Vagina (tissue), 2 donors: Measurements from ENCODE around the gene DYNC2I2. TPM values are rescaled to one million over a fixed set of nuclear protein-coding genes. Genes with fewer than 3 reads are reported as not detected.

Experiments
- DNase-seq, 2 donors: peaks; one replicate each; pipeline ENCODE4 v3.0.0-alpha.2; 2017; ENCODE audit errors: extremely low spot score in 2 of 2
- H3K27ac ChIP-seq: fragments of 200-600 bp; sonication (generic); one replicate; pipeline ENCODE4 v1.5.1; 2019
- H3K27me3 ChIP-seq: fragments of 200-600 bp; sonication (generic); one replicate; pipeline ENCODE4 v1.5.1; 2019
- H3K36me3 ChIP-seq, 2 donors: fragments of 200-600 bp; sonication (generic); one replicate each; pipeline ENCODE4 v1.5.1; 2017 to 2019
- H3K4me1 ChIP-seq: fragments of 200-600 bp; sonication (generic); one replicate; pipeline ENCODE4 v1.5.1; 2019
- H3K4me3 ChIP-seq, 2 donors: fragments of 200-600 bp; sonication (generic); 1 replicate in 1 of 2; 2 replicates in 1 of 2; pipeline ENCODE4 v1.5.1; 2016 to 2019
- H3K9me3 ChIP-seq: fragments of 200-600 bp; sonication (generic); one replicate; pipeline ENCODE4 v1.5.1; 2019
- CTCF ChIP-seq, 3 experiments: fragments of 450-650 bp in 2 of 3; fragments of 200-600 bp in 1 of 3; sonication (generic) in 1 of 3; IDR thresholded peaks; one replicate each; pipeline ENCODE4 v1.5.1; 2017 to 2019; ENCODE audit warnings: antibody characterized with exemption in 3 of 3, mild to moderate bottlenecking in 2 of 3, moderate library complexity in 2 of 3
- POLR2A ChIP-seq, 2 donors: fragments of 450-650 bp; IDR thresholded peaks; one replicate each; pipeline ENCODE4 v1.6.1; 2017; ENCODE audit warnings: antibody characterized with exemption in 2 of 2, mild to moderate bottlenecking in 2 of 2, moderate library complexity in 2 of 2
- POLR2AphosphoS5 ChIP-seq, 2 donors: sonication (generic); formaldehyde crosslinking; IDR thresholded peaks; one replicate each; pipeline ENCODE4 v1.9.0; 2017; ENCODE audit warnings: antibody characterized with exemption in 2 of 2, mild to moderate bottlenecking in 2 of 2, low read depth in 1 of 2; ENCODE audit not compliant: insufficient read depth in 1 of 2
- intact Hi-C: fragments of 100-400 bp; cut with DNase I; formaldehyde crosslinking; loops from one replicate; pipeline ENCODE4 v1.15.1; 2023
- total RNA-seq: library from RNA; depleted of rRNA; stranded (reverse); fragments of >200 nt; gene quantifications from one replicate; pipeline ENCODE4 v1.2.3, GENCODE V29; 2016

The DYNC2I2 gene
- total RNA-seq, 1 donor from 2014 or later = 46.9 TPM

- Histone ChIP-seq H3K9me3 (no peaks in the 10 kb centered on the region), H3K4me1 (no peaks in the 10 kb centered on the region), H3K27ac (no peak overlapping the region), H3K27me3 (no peaks in the 10 kb centered on the region), H3K4me3 (no peak overlapping the region), H3K36me3 (peaks cover 10 to 88% of the 10 kb centered on the region in 2 donors)
- no peak for DNase-seq
- TF ChIP-seq POLR2A (IDR thresholded peaks at IDR 0.05) = no peak
- no peak for TF ChIP-seq CTCF (IDR thresholded peaks at IDR 0.05)
- TF ChIP-seq POLR2AphosphoS5 (IDR thresholded peaks at IDR 0.05; ENCODE audit: insufficient read depth in 1 of 2, low read depth in 1 of 2) = no peak
- intact Hi-C loops = no loop called here
Observed at GRCh38 chr9:128610897-128611296, 45.8 kb downstream of the DYNC2I2 start.

DNA sequence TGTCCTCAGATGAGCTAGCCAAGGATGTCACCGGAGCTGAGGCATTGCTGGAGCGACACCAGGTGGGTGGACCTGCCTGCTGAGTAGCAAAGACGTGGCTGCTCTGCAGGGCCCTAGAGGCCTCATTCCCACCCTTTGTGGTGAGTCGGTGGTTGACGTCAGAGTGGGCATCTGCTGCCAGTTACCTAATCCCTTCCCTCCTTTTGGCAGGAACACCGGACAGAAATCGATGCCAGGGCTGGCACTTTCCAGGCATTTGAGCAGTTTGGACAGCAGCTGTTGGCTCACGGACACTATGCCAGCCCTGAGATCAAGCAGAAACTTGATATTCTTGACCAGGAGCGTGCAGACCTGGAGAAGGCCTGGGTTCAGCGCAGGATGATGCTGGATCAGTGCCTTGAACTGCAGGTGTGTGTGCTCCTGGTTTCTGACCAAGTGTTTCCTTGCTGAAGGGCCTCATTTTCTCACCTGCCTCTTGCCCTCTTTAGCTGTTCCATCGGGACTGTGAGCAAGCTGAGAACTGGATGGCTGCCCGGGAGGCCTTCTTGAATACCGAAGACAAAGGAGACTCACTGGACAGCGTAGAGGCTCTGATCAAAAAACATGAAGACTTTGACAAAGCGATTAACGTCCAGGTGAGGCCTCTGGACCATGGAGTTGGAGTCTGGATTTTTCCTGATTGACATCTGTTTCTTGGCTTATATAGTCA lies 48.9 kb downstream of the DYNC2I2 start:
- intact Hi-C loops = no loop called here
- Histone ChIP-seq H3K4me3 (no peak overlapping the region), H3K27ac (no peak overlapping the region), H3K4me1 (no peaks in the 10 kb centered on the region), H3K9me3 (no peaks in the 10 kb centered on the region), H3K27me3 (no peaks in the 10 kb centered on the region), H3K36me3 (peaks cover 10 to 88% of the 10 kb centered on the region in 2 donors)
- DNase-seq = no peak
- TF ChIP-seq POLR2AphosphoS5 (IDR thresholded peaks at IDR 0.05; ENCODE audit: insufficient read depth in 1 of 2, low read depth in 1 of 2) (peak in 1 of 2 donors; percentile 20), POLR2A (IDR thresholded peaks at IDR 0.05) (no peak), CTCF (IDR thresholded peaks at IDR 0.05) (no peak)

- Histone ChIP-seq H3K27me3 (no peaks in the 10 kb centered on the region), H3K4me1 (no peaks in the 10 kb centered on the region), H3K36me3 (peaks cover 5 to 84% of the 10 kb centered on the region in 2 donors), H3K4me3 (no peak overlapping the region), H3K9me3 (no peaks in the 10 kb centered on the region), H3K27ac (no peak overlapping the region)
- intact Hi-C loops = no loop called here
- no peak for DNase-seq
- no peak for TF ChIP-seq POLR2AphosphoS5 (IDR thresholded peaks at IDR 0.05; ENCODE audit: insufficient read depth in 1 of 2, low read depth in 1 of 2)
- no peak for TF ChIP-seq POLR2A (IDR thresholded peaks at IDR 0.05)
- TF ChIP-seq CTCF (IDR thresholded peaks at IDR 0.05) = no peak
Observed at GRCh38 chr9:128603697-128604096, 53.0 kb downstream of the DYNC2I2 start.

- H3K27me3 ChIP-seq = no peaks in the 10 kb centered on the region
- intact Hi-C loops = no loop called here
- H3K36me3 ChIP-seq = peaks cover 4 to 93% of the 10 kb centered on the region in 2 donors
- TF ChIP-seq POLR2A (IDR thresholded peaks at IDR 0.05) (no peak), POLR2AphosphoS5 (IDR thresholded peaks at IDR 0.05; ENCODE audit: insufficient read depth in 1 of 2, low read depth in 1 of 2) (no peak), CTCF (IDR thresholded peaks at IDR 0.05) (no peak)
- H3K27ac ChIP-seq = no peak overlapping the region
- no peak for DNase-seq
- no peaks in the 10 kb centered on the region for H3K4me1 ChIP-seq
- no peak overlapping the region for H3K4me3 ChIP-seq
- no peaks in the 10 kb centered on the region for H3K9me3 ChIP-seq
Observed at GRCh38 chr9:128600099-128600498, 56.5 kb downstream of the DYNC2I2 start.

- H3K4me1 ChIP-seq = no peaks in the 10 kb centered on the region
- no peak overlapping the region for H3K4me3 ChIP-seq
- no peak overlapping the region for H3K27ac ChIP-seq
- H3K9me3 ChIP-seq = no peaks in the 10 kb centered on the region
- no peak for TF ChIP-seq POLR2AphosphoS5 (IDR thresholded peaks at IDR 0.05; ENCODE audit: insufficient read depth in 1 of 2, low read depth in 1 of 2)
- no peak for TF ChIP-seq POLR2A (IDR thresholded peaks at IDR 0.05)
- no peak for TF ChIP-seq CTCF (IDR thresholded peaks at IDR 0.05)
- H3K36me3 ChIP-seq = peaks cover 4 to 93% of the 10 kb centered on the region in 2 donors
- no peaks in the 10 kb centered on the region for H3K27me3 ChIP-seq
- intact Hi-C loops = no loop called here
- DNase-seq = no peak
Observed at GRCh38 chr9:128595471-128595870, 61.2 kb downstream of the DYNC2I2 start.
